Hepatocyte (in vitro differentiated cells): Measurements from ENCODE around the gene BICDL1.

Source experiments
- CTCF ChIP-seq: fragments of 200-600 bp; sonication (generic); IDR thresholded peaks from 2 replicates; pipeline ENCODE4 v1.5.1; 2016; ENCODE audit warnings: antibody characterized with exemption, mild to moderate bottlenecking; ENCODE audit not compliant: poor library complexity
- EZH2 ChIP-seq: fragments of 200-600 bp; sonication (generic); IDR thresholded peaks from 2 replicates; pipeline ENCODE4 v1.6.1; 2016; ENCODE audit warnings: antibody characterized with exemption, mild to moderate bottlenecking, borderline replicate concordance

DNA sequence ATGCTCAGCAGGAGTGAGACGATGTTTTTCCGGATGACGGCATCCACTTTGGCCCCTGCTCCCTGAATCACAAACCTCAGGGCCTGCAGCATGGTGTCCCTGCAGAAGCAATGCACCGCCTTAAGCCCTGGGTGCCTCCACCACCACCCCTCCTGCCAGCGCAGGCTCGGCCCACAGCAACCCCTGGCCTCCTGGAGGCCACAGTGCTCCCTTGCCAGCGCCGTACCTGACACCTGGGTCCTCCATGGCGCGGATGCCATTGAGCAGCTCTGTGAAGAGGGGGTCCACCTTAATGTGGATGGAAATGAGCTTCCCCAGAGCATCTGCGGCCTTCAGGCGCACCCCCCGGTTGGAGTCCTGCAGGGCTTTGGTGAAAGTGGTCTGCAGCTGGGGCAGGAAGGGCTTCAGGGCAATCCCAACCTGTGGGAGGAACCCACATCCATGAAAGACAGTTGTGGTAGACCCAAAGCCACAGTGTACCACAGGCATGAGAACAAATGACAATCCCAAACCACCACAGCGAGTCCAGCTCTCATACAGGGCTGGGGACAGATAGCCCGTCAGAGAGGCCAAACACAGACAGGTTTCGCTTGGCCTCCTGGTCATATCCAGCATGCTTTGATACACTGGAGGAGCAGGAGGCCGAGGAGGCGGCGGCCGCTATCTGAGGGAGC is 145.4 kb downstream of the BICDL1 start:
- TF ChIP-seq CTCF (no peak), EZH2 (no peak)
